Right kidney (tissue), 1 donor: Measurements from ENCODE around the gene ARVCF.

Experiments
- DNase-seq: peaks from one replicate; pipeline ENCODE4 v3.0.0-alpha.2; 2016

The ARVCF gene

DNA sequence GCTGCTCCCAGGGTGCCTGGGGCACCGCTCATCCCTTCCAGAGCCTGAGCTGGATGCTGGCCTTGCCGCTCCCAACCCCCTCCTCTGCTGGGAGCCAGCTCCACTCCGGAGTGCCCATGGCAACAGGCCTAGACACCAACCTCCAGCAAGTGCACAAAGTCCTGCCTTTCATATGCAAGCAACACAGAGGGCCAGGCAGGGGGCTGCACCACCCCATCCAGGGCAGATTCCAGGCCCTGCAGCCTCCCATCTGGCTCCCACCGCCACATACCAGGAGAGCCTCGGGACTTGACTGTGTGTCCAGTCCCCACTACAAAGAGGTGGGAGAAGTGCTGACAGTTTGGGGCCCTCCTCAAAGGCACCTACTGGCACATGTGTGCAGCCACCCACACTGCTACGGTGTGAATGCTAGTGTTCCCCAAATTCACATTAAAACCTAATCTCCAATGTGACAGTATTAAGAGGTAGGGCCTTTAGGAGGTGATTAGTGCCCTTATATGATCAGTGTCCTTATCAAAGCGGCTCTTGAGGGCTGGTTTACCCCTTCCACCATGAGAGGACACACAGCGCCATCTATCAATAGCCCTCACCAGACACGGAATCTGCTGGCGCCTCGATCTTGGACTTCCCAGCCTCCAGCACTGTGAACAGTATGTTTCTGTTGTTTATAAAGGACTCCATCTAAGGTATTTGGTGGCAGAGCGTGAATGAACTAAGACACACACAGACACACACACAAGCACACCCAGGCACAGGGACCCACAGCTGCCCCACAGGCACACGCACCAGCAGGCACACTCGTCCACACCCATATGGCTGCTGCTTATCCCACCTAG lies 16.2 kb downstream of the ARVCF start:
- no peak for DNase-seq

DNA sequence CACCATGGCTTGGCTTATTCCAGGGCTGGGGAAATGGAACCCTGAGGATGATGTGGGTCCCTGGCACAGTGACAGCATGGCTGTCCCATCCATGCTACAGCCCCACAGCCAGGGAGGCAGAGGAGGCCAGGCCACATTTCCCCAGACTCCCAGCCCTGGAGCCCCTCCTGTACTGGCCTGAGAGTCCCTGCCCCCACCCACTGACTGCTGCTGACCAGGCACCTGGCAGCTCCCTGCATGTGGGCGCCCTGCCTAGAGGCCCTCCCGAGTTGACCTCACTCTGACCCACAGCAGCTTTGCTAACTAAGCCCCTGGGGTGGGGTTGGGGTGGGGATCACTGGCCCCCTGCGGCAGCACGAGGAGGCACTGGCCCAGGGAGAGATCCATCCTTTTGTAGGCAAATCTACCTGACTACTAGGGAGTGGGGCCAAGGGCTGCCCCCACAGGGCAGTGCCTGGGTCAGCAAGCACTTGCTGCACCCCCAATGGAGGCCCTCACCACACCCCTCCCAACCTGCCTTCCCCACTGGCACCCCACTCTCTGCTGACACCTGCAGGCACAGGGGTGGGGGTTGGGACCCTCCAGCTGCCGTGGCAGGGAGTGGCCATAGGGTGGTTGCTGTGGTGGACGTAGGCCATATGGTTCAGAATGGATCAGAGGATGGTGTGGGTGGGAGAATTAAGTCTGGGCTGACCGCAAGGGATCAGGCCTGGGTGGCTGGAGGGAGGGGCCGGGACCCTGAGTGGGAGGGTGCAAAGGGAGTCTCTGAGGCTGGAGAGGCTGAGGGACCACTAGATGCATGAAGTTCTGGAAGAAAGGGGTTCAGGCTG lies 17.4 kb downstream of the ARVCF start:
- no peak for DNase-seq

- DNase-seq = no peak
Observed at GRCh38 chr22:19998232-19998951, 18.2 kb downstream of the ARVCF start.

DNA sequence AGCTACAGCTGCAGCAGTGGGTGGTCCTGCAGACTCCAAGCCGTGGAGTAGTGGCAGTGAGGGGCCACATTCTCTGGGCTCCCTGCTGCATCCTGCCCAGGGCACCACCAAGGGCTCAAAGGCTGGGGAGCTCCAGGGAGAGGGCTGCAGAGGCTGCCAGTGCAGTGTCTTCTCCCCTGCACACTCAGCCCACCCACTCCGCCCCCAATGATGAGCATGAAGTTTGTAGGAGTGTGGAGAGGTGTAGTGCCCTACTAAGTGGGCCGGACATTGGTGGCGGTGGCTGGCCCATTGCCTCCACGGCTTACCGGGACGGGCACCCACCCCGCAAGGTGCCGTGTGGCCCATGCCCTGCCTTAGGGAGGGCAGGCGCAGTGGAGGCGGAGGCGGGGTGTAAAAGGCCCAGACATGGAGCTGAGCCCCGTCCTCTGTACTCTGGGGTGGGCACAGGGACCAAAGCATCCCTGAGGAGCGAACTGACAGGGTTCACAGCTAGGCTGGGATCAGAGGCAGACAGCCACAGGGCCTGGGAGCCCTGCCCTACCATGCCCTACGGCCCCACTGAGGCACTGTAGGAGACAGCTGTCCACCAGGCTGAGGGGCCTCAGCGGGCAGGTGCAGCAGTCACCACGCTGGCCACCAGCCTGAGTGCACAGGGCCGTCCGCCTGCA lies 18.9 kb downstream of the ARVCF start:
- no peak for DNase-seq

- no peak for DNase-seq
Observed at GRCh38 chr22:19996694-19997384, 19.8 kb downstream of the ARVCF start.

GRCh38 chr22:19995611-19996339 lies 20.8 kb downstream of the ARVCF start:
- no peak for DNase-seq

DNA sequence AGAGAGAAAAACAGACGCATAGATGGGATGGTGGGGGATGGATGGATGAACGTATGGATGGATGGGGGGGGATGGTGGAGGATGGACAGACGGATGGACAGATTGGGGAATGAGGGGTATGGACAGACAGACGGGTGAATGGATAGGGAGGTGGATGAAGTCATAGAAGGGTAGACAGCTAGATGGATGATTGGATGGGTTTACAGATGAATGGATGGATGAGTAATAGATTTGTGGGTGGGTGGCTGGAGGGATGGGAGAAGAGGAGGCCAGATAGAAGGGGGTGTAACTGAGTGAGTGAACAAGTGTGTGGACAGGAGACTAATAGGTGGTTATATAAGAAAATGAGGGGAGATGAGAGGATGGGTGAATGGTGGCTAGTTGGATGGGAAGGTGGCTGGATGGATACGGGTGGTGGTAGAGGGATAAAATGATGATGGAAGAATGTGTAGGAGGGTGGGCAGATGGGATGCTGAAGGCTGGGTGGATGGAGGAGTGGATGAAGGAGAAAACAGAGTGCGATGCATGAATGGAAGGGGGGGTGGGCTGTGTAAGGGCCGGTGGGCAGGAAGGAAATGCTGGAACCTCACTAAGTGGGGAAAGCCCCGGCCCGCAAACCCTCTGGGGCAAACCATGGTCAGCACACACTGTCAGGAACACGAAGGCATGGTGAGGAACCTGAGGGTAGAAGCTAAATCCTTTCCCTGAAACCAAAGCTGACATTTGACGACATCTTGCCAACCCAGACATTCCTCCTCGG lies 21.6 kb downstream of the ARVCF start:
- DNase-seq = no peak

DNA sequence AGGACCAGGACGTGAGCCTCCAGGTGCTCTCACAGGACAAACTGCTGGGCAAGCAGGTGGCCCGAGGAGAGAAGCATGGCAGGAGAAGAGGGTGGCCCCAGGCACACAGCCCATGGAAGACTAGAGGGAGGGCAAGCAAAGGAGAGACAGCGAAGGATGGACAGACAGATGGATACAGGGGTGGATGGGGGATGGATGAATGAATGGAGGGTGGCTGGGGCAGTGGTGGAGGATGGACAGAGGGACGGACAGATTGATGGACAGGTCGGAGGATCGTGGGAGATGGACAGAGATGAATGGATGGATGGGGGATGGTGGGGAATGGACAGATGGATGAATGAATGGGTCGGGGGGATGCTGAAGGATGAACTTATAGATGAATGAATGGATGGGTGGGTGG lies 22.7 kb downstream of the ARVCF start:
- no peak for DNase-seq

GRCh38 chr22:19992921-19993355 lies 23.7 kb downstream of the ARVCF start:
- DNase-seq = no peak

GRCh38 chr22:19992481-19992911 lies 24.1 kb downstream of the ARVCF start:
- DNase-seq = no peak

GRCh38 chr22:19991645-19992451 lies 24.8 kb downstream of the ARVCF start:
- DNase-seq = no peak

DNA sequence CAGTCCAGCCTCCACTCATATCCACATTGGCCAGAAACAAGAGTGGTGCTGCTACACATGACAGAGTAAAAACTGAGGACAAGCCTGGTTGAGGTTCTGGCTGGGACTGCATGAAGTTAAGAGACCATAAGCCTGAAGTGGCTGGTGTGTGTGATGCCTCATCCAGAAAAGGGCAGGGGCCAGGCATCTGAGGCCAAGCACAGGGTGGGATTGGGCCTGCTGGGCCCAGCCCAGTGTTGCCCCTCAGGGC lies 25.3 kb downstream of the ARVCF start:
- no peak for DNase-seq

DNA sequence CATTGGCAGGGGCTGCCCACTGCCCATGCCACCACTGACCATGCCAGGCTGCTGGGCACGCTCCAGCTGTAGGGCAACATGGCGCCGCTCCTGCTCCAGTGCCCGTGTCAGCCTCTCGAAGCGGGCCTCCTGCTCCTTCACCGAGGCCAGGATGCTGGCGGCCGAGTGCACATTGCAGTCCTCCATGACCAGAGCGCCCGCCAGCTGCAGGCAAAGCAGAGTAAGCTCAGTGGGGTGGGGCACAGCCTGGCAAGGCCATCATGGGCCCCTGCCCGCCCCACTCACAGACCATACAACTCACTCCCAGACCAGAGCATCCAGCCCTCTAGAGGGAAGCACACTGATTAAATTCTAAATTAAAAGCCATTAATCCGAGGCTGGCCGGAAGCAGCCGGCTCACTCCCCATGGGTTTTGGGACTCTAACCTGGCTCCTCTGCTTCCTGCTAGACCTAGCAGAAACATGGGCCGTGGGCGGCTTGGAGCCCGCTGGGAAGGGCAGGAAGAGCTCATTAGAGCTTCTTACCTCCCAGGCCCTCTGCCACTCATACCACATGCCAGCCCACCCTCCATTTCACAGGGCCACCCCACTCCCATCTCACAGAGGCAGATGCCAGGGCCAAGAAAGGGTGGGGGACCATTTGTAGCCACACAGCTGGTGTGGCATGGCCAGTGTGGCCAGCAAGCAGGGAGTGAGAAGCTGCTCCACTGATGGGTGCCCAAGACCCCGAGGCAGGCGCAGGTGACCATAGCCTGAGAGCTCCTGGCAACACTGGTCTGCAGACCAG lies 25.8 kb downstream of the ARVCF start:
- no peak for DNase-seq

DNA sequence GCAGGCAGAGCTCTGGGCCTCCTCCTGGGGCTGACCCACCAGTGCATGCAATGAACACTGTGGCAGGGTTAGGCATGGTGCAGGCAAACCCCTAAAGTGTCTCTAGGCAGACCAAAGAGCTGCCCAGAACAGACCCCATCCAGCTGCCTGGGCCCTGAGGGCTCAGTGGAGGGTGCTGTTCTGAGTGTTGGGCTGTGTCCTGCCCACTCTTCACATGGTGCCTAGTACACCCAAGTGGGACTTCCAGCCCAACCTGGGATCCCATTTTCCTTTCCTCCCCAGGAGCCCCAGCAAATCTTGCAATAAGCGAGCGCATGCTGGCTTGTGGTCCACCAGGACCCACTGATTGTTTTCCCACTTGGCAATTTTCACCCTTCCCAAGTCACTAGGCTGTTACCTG lies 26.4 kb downstream of the ARVCF start:
- no peak for DNase-seq

GRCh38 chr22:19989725-19990067 lies 26.9 kb downstream of the ARVCF start:
- DNase-seq = no peak

- no peak for DNase-seq
Observed at GRCh38 chr22:19988965-19989724, 27.5 kb downstream of the ARVCF start.

- no peak for DNase-seq
Observed at GRCh38 chr22:19988331-19988808, 28.3 kb downstream of the ARVCF start.
